OCI-LY3 (cell line): ENCODE results near the gene CPT1B.

Source experiments
- H2AFZ ChIP-seq: fragments of 200-600, 300-600 bp; shearing (Covaris generic); 2 replicates; pipeline ENCODE4 v1.6.0; 2014; ENCODE audit warnings: antibody characterized with exemption, low read depth, low read length
- H3K27ac ChIP-seq: fragments of 200-600, 300-600 bp; sonication (generic); 2 replicates; pipeline ENCODE4 v1.5.1; 2014; ENCODE audit warnings: mild to moderate bottlenecking, low read length, moderate library complexity, mixed read lengths
- H3K27me3 ChIP-seq: fragments of 200-600, 300-600 bp; sonication (generic); 2 replicates; pipeline ENCODE4 v1.6.1; 2014; ENCODE audit warnings: low read depth, low read length, mixed read lengths
- H3K36me3 ChIP-seq: fragments of 200-600, 300-600 bp; sonication (generic); replicated peaks from 2 replicates; pipeline ENCODE3; 2014; ENCODE audit warnings: low read depth, low read length, mixed read lengths
- H3K4me1 ChIP-seq: fragments of 300-600, 200-600 bp; sonication (generic); 2 replicates; pipeline ENCODE4 v1.6.1; 2014; ENCODE audit warnings: low read length, mixed read lengths
- H3K4me2 ChIP-seq: fragments of 200-600, 300-600 bp; sonication (generic); 2 replicates; pipeline ENCODE4 v1.6.1; 2014; ENCODE audit warnings: low read length, mixed read lengths
- H3K4me3 ChIP-seq: fragments of 300-600, 200-600 bp; sonication (generic); 2 replicates; pipeline ENCODE4 v1.5.1; 2014; ENCODE audit warnings: antibody characterized with exemption, mild to moderate bottlenecking, low read length, moderate library complexity
- H3K79me2 ChIP-seq: fragments of 300-600, 200-600 bp; shearing (Covaris generic); 2 replicates; pipeline ENCODE4 v1.6.1; 2014; ENCODE audit warnings: mild to moderate bottlenecking, low read length, mixed read lengths
- H3K9ac ChIP-seq: fragments of 300-600, 200-600 bp; shearing (Covaris generic); 2 replicates; pipeline ENCODE4 v1.6.0; 2014; ENCODE audit warnings: mild to moderate bottlenecking, low read length, moderate library complexity
- H3K9me3 ChIP-seq: fragments of 200-600, 300-600 bp; shearing (Covaris generic); 2 replicates; pipeline ENCODE4 v1.6.1; 2014; ENCODE audit warnings: low read length, mixed read lengths; ENCODE audit not compliant: insufficient read depth
- H4K20me1 ChIP-seq: fragments of 200-600, 300-600 bp; sonication (generic); 2 replicates; pipeline ENCODE4 v1.6.1; 2016; ENCODE audit warnings: low read length, mixed read lengths; ENCODE audit not compliant: insufficient read depth
- CTCF ChIP-seq: fragments of 200-600, 300-600 bp; sonication (generic); IDR thresholded peaks from 2 replicates; pipeline ENCODE4 v1.5.1; 2014; ENCODE audit warnings: antibody characterized with exemption, low read length, low read depth
- EZH2phosphoT487 ChIP-seq: fragments of 200-600 bp; shearing (Covaris generic); IDR thresholded peaks from 2 replicates; pipeline ENCODE4 v1.6.1; 2018; ENCODE audit warnings: antibody characterized with exemption, mixed run types, low read depth

CPT1B gene

GRCh38 chr22:50576070-50576469, 2.2 kb downstream of the CPT1B start:
- no peak overlapping the region for H2AFZ ChIP-seq
- TF ChIP-seq CTCF, result no peak
- TF ChIP-seq EZH2phosphoT487, result no peak
- no peaks in the 10 kb centered on the region for H4K20me1 ChIP-seq
- no peak overlapping the region for H3K27ac ChIP-seq
- H3K4me2 ChIP-seq, result no peak overlapping the region
- peaks cover 1% of the 10 kb centered on the region for H3K36me3 ChIP-seq
- no peaks in the 10 kb centered on the region for H3K4me1 ChIP-seq
- H3K4me3 ChIP-seq, result no peak overlapping the region
- H3K27me3 ChIP-seq, result no peaks in the 10 kb centered on the region
- peaks cover 1% of the 10 kb centered on the region for H3K79me2 ChIP-seq
- no peak overlapping the region for H3K9ac ChIP-seq
- H3K9me3 ChIP-seq, result no peaks in the 10 kb centered on the region

- Histone ChIP-seq H3K4me3 (no peak overlapping the region), H4K20me1 (no peaks in the 10 kb centered on the region), H3K9ac (no peak overlapping the region), H3K4me2 (no peak overlapping the region), H3K27ac (no peak overlapping the region), H3K27me3 (no peaks in the 10 kb centered on the region), H3K9me3 (no peaks in the 10 kb centered on the region), H2AFZ (no peak overlapping the region), H3K36me3 (peaks cover 4% of the 10 kb centered on the region), H3K79me2 (no peaks in the 10 kb centered on the region), H3K4me1 (no peaks in the 10 kb centered on the region)
- TF ChIP-seq CTCF (no peak), EZH2phosphoT487 (no peak)
Observed at GRCh38 chr22:50575426-50575941, 2.7 kb downstream of the CPT1B start.

- H3K27me3 ChIP-seq, result no peaks in the 10 kb centered on the region
- H2AFZ ChIP-seq, result no peak overlapping the region
- H3K4me2 ChIP-seq, result no peak overlapping the region
- peaks cover 4% of the 10 kb centered on the region for H3K36me3 ChIP-seq
- no peaks in the 10 kb centered on the region for H3K79me2 ChIP-seq
- no peak overlapping the region for H3K4me3 ChIP-seq
- H3K9ac ChIP-seq, result no peak overlapping the region
- no peak overlapping the region for H3K27ac ChIP-seq
- no peaks in the 10 kb centered on the region for H3K4me1 ChIP-seq
- H3K9me3 ChIP-seq, result no peaks in the 10 kb centered on the region
- H4K20me1 ChIP-seq, result no peaks in the 10 kb centered on the region
- TF ChIP-seq CTCF (no peak), EZH2phosphoT487 (no peak)
Observed at GRCh38 chr22:50574383-50574755, 3.9 kb downstream of the CPT1B start.

- Histone ChIP-seq H3K9ac (no peak overlapping the region), H3K36me3 (peaks cover 4% of the 10 kb centered on the region)
Observed at GRCh38 chr22:50573491-50574382, 4.5 kb downstream of the CPT1B start.

More at GRCh38 chr22:50573491-50574382, 4.5 kb downstream of the CPT1B start:
- no peak overlapping the region for H2AFZ ChIP-seq
- TF ChIP-seq CTCF (no peak), EZH2phosphoT487 (no peak)
- H3K79me2 ChIP-seq, result no peaks in the 10 kb centered on the region
- no peak overlapping the region for H3K27ac ChIP-seq
- H3K4me3 ChIP-seq, result no peak overlapping the region
- H3K27me3 ChIP-seq, result no peaks in the 10 kb centered on the region
- no peaks in the 10 kb centered on the region for H3K4me1 ChIP-seq
- H3K4me2 ChIP-seq, result no peak overlapping the region
- H3K9me3 ChIP-seq, result no peaks in the 10 kb centered on the region
- no peaks in the 10 kb centered on the region for H4K20me1 ChIP-seq
